ENCODE measurements around the gene DEPP1. TPM values are rescaled to one million over a fixed set of nuclear protein-coding genes. Genes with fewer than 3 reads are reported as not detected.

The DEPP1 gene
- total and polyA plus RNA-seq, 10 of the 15 experiments (the other 5 are each of a cell fraction or from before 2014, with no cell fraction given) = 1.7 to 12.1 (median 7.3) TPM

DNA sequence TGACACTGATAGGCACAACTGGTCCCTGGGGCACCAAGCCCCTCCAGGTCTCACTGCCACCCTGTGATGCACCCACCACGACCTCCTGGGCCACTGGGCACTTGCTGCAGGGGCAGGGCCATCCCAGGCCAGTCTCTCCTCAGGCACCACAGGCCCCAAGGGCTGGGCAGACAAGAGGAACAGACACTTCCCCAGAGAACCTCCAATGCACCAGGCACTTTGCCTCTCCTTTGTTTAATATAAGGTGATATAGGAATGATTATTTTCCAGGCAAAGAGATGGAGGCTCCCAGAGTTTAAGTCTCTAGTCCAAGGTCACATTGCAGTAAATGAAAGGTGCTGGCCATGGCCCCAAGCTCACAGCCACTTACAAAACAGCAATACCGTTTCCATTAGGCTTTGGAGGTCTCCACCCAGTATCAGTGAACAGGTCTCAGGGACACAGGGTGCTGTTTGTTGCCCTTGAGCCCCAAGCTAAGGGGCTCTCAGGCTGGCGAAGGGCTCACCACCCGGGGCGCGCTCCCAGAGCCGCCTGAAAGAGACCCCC, 4.5 kb downstream of the DEPP1 start:
- Histone ChIP-seq H4K20me1 (ENCODE audit: control insufficient read depth, insufficient read depth) (no peaks in the 10 kb centered on the region), H3K4me1 (ENCODE audit: control insufficient read depth, insufficient read depth, low read length) (peaks cover 44% of the 10 kb centered on the region), H3K27me3 (replicated peaks in 1 of 2; ENCODE audit: control insufficient read depth in 2 of 2, insufficient read depth in 2 of 2, low read length in 1 of 2) (no peaks in the 10 kb centered on the region), H3K27ac (ENCODE audit: control insufficient read depth, insufficient read depth) (peak overlapping the region; percentile 80), H3K4me3 (peak overlapping the region; percentile 67; the same call in 1 of the 2 replicates), H3K79me2 (ENCODE audit: control insufficient read depth, insufficient read depth, low read length) (peaks cover 11% of the 10 kb centered on the region), H3K4me2 (ENCODE audit: control insufficient read depth, insufficient read depth) (peak overlapping the region; percentile 82), H2AFZ (ENCODE audit: control insufficient read depth, low read depth, low read length) (peak overlapping the region; percentile 66), H3K9me3 (replicated peaks; ENCODE audit: control insufficient read depth, insufficient read depth, low read length) (no peaks in the 10 kb centered on the region), H3K36me3 (ENCODE audit: control insufficient read depth in 2 of 2, insufficient read depth in 2 of 2, low read length in 1 of 2) (peaks cover 0 to 8% of the 10 kb centered on the region in 2 experiments; a peak in 2 of 4 replicates), H3K9ac (ENCODE audit: control insufficient read depth, insufficient read depth, low read length) (peak overlapping the region; percentile 65)
- ChIA-PET SMC1A (ENCODE audit: uncharacterized antibody, unreplicated experiment) (interaction anchor here (1.8 to 2.5 kb wide), 6 partner anchors 10 to 42 kb away, joined by 6 to 36 read pairs (median 19); no protein-coding TSS in a partner anchor), POLR2A (interaction anchor here (1.1 to 2.1 kb wide), 8 partner anchors 8 to 45 kb away, joined by 3 to 17 read pairs (median 6); no protein-coding TSS in a partner anchor), RAD21 (ENCODE audit: unreplicated experiment) (interaction anchor here (1.4 to 2.7 kb wide), 4 partner anchors 11 to 49 kb away, joined by 5 to 54 read pairs (median 35); no protein-coding TSS in a partner anchor), CTCF (interaction anchor here (0.5 to 10.1 kb wide), 6 partner anchors 8 to 42 kb away, joined by 3 to 181 read pairs (median 14); no protein-coding TSS in a partner anchor)
- intact Hi-C loops (cut with micrococcal nuclease; ENCODE audit: unreplicated experiment) (loop anchor here (2.0 kb wide), 1 partner anchor 15 kb away; the partner anchor contains the start of gene RASSF4), in situ Hi-C loops (cut with MboI) (loop anchor here (25.0 kb wide), 1 partner anchor 1812 kb away; no protein-coding TSS in a partner anchor)
- TF ChIP-seq, protein P1, sequence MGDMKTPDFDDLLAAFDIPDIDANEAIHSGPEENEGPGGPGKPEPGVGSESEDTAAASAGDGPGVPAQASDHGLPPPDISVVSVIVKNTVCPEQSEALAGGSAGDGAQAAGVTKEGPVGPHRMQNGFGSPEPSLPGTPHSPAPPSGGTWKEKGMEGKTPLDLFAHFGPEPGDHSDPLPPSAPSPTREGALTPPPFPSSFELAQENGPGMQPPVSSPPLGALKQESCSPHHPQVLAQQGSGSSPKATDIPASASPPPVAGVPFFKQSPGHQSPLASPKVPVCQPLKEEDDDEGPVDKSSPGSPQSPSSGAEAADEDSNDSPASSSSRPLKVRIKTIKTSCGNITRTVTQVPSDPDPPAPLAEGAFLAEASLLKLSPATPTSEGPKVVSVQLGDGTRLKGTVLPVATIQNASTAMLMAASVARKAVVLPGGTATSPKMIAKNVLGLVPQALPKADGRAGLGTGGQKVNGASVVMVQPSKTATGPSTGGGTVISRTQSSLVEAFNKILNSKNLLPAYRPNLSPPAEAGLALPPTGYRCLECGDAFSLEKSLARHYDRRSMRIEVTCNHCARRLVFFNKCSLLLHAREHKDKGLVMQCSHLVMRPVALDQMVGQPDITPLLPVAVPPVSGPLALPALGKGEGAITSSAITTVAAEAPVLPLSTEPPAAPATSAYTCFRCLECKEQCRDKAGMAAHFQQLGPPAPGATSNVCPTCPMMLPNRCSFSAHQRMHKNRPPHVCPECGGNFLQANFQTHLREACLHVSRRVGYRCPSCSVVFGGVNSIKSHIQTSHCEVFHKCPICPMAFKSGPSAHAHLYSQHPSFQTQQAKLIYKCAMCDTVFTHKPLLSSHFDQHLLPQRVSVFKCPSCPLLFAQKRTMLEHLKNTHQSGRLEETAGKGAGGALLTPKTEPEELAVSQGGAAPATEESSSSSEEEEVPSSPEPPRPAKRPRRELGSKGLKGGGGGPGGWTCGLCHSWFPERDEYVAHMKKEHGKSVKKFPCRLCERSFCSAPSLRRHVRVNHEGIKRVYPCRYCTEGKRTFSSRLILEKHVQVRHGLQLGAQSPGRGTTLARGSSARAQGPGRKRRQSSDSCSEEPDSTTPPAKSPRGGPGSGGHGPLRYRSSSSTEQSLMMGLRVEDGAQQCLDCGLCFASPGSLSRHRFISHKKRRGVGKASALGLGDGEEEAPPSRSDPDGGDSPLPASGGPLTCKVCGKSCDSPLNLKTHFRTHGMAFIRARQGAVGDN (IDR thresholded peaks at IDR 0.05) = peak; percentile 27
- no peak for TF ChIP-seq NFYB (IDR thresholded peaks at IDR 0.05; ENCODE audit: insufficient read depth, low read depth, low read length)
- no peak for TF ChIP-seq FOXK2 (IDR thresholded peaks at IDR 0.05)
- no peak for TF ChIP-seq PAX8 (IDR thresholded peaks at IDR 0.05)
- TF ChIP-seq IKZF2 (IDR thresholded peaks at IDR 0.05) = no peak
- no peak for TF ChIP-seq MYB (IDR thresholded peaks at IDR 0.05; ENCODE audit: borderline replicate concordance, low read depth, low read length)
- peak; percentile 52; the same call in 1 of the 2 replicates for TF ChIP-seq SMARCA5 (IDR thresholded peaks at IDR 0.05)
- no peak for TF ChIP-seq RUNX3 (IDR thresholded peaks at IDR 0.05; ENCODE audit: low read length)
- TF ChIP-seq BRCA1 (IDR thresholded peaks at IDR 0.05; ENCODE audit: low read depth, low read length) = no peak
- 0 out of 2 replicates have a peak, but pooled peaks have one; percentile 12 for TF ChIP-seq ZNF207 (IDR thresholded peaks at IDR 0.05; ENCODE audit: borderline replicate concordance)
- no peak for TF ChIP-seq CHD2 (IDR thresholded peaks at IDR 0.05; ENCODE audit: borderline replicate concordance, low read depth, low read length)
- TF ChIP-seq, protein P2, sequence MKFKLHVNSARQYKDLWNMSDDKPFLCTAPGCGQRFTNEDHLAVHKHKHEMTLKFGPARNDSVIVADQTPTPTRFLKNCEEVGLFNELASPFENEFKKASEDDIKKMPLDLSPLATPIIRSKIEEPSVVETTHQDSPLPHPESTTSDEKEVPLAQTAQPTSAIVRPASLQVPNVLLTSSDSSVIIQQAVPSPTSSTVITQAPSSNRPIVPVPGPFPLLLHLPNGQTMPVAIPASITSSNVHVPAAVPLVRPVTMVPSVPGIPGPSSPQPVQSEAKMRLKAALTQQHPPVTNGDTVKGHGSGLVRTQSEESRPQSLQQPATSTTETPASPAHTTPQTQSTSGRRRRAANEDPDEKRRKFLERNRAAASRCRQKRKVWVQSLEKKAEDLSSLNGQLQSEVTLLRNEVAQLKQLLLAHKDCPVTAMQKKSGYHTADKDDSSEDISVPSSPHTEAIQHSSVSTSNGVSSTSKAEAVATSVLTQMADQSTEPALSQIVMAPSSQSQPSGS (IDR thresholded peaks at IDR 0.05; ENCODE audit: low read length) = no peak
- TF ChIP-seq, protein P3, sequence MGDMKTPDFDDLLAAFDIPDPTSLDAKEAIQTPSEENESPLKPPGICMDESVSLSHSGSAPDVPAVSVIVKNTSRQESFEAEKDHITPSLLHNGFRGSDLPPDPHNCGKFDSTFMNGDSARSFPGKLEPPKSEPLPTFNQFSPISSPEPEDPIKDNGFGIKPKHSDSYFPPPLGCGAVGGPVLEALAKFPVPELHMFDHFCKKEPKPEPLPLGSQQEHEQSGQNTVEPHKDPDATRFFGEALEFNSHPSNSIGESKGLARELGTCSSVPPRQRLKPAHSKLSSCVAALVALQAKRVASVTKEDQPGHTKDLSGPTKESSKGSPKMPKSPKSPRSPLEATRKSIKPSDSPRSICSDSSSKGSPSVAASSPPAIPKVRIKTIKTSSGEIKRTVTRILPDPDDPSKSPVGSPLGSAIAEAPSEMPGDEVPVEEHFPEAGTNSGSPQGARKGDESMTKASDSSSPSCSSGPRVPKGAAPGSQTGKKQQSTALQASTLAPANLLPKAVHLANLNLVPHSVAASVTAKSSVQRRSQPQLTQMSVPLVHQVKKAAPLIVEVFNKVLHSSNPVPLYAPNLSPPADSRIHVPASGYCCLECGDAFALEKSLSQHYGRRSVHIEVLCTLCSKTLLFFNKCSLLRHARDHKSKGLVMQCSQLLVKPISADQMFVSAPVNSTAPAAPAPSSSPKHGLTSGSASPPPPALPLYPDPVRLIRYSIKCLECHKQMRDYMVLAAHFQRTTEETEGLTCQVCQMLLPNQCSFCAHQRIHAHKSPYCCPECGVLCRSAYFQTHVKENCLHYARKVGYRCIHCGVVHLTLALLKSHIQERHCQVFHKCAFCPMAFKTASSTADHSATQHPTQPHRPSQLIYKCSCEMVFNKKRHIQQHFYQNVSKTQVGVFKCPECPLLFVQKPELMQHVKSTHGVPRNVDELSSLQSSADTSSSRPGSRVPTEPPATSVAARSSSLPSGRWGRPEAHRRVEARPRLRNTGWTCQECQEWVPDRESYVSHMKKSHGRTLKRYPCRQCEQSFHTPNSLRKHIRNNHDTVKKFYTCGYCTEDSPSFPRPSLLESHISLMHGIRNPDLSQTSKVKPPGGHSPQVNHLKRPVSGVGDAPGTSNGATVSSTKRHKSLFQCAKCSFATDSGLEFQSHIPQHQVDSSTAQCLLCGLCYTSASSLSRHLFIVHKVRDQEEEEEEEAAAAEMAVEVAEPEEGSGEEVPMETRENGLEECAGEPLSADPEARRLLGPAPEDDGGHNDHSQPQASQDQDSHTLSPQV (IDR thresholded peaks at IDR 0.05) = no peak
- no peak for FAIRE-seq
- 0% methylated on average over 7 of the region's 7 CpGs for WGBS (ENCODE audit: insufficient coverage, insufficient replicate concordance, low lambda C conversion rate, missing lambda C conversion rate)
- DNase-seq (ENCODE audit: low read depth, low spot score) = no peak
- BruUV-seq (replicated peaks) = TSS peak; percentile 11
- ATAC-seq = peak; percentile 34
